Endothelial cell of coronary artery (primary cell): ENCODE data around the gene PPIL4. TPM values are rescaled to one million over a fixed set of nuclear protein-coding genes. Genes with fewer than 3 reads are reported as not detected.

Source experiments
- total RNA-seq: library from RNA; depleted of rRNA; stranded (reverse); fragments of >200 nt; gene quantifications from 2 replicates; pipeline ENCODE4 v1.2.3, GENCODE V29; 2014

PPIL4 gene, protein sequence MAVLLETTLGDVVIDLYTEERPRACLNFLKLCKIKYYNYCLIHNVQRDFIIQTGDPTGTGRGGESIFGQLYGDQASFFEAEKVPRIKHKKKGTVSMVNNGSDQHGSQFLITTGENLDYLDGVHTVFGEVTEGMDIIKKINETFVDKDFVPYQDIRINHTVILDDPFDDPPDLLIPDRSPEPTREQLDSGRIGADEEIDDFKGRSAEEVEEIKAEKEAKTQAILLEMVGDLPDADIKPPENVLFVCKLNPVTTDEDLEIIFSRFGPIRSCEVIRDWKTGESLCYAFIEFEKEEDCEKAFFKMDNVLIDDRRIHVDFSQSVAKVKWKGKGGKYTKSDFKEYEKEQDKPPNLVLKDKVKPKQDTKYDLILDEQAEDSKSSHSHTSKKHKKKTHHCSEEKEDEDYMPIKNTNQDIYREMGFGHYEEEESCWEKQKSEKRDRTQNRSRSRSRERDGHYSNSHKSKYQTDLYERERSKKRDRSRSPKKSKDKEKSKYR
- 25.3 and 25.4 TPM in 2 replicates for total RNA-seq

DNA sequence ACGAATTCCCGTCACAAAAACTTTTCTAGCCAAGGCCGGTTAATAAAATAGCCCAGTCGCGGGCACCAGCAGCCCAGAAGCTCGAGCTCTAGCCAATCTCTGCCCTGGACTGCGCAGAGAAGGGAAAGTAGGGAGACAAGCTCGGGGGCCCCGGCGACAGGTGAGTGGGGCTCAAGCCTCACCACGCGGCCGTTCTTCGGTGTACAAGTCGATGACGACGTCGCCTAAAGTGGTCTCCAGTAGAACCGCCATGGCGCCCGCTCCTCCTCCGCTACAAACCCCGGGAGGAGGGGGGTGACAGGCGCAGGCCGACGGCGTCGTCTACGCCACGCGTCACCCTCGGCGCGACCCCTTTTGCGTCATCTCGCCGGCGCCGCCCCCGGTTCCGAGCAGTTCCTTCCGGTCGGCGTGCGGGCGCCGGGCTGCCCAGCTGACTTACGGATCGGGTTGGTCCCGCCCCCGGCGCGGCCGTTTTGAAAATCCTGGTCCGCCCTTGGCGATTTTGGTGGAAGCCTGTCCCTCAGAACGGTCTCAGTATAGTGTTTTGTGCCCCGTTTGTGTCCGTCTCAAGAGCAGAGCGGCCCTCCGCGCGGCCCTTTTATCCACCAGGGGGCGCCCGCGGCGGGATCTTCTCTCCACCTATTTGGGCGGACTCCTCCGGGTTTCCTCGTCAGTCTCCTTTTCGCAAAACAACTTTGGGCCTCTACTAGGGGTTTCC lies at the start of gene PPIL4:
TSS of gene PPIL4 (minus strand) at position 290 of the 718 bp plus-strand sequence. CDS start at position 252, 38 bp downstream.

DNA sequence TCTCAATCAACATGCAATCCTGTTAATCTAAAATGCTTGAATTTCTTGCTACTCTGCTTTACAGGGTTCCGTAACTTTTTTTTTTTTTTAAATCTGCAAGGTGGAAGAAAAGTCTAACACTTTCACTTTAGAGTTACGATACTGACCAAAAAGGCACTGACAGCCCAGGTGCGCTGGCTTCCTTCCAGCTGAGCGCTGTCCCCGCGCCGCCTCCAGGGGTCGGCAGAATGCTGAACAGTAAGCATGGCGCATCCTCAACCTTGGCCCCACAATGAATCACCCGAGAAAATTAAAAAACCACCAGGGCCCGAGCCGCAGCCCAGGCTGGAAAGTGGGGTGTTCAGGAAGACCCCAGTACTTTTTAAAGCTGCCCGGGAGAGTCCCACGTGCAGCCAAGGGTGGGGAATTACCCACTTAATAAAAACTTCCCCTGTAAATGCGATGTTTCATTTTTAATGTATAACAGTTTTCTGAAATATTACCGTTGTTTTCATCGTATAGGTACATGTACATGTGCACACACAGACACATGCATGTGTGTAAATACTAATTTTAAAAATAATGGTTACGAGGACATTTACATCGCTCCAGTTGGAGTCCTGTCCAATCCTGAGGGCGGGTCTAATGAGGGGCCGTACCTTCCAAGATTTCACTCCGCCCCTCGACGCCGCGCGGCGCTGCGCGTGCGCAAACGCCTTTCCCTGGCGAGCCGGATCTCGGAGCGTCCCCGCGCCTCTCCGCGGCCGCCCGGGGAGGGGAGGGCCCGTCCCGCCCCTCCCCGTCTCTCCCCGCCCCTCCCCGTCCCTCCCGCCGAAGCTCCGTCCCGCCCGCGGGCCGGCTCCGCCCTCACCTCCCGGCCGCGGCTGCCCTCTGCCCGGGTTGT lies 19.9 kb upstream of the PPIL4 start, which contains the start of gene GINM1:
TSS of gene GINM1 (plus strand) at position 849 of the 883 bp plus-strand sequence. CDS start 40 bp downstream, outside the sequence.

DNA sequence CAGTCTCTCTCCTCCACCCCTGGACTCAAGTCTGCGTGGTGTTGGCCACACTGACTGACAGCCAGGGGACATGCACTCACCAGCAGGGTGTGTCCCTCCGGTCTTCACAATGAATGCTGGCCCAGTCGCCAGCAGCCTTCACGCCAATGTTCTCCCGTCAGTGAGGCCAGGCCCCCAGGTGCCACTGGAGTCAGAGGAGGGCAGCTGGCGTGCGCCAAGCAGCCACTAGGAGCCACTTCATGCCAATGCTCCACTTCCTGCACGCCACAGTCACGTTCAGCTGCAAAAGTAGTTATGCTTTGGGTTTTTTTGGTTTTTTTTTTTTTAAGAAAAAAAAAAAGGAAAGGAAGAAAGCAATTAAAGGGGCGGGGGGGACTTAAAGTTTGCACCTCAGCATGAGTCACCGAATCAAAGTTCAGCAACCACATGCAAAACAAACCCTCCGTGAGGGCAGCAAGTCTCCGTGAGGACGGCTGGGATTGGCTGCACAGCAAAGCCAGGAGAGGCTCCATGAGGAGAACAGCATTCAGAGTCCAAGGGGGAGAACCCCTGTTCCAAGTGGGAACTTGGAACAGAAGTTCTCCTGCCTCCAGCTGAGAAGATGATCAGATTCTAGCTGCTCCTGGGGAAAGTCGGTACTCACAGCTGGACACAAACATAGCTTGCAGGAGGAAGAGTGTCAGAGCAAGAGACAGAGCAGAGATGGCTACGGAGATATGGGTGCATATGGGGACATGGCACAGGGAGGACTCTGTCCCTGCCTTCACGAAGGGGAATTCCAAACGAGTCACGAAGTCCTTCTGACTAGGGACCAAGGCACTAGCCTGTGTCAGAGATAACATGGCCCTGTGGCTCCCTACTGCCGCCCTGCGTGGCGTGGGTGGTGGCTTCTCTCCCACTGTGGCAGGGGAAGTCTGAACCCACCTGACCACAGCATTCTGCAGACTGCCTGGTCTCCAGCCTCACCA lies 60.8 kb downstream of the PPIL4 start, which contains the start of gene ZC3H12D:
TSS of gene ZC3H12D (minus strand) at position 282 of the 968 bp plus-strand sequence. CDS start 10,471 bp downstream, outside the sequence.

Other genes with a start within 250 kb of the PPIL4 start
- gene TAB2, start 228.3 kb downstream of the PPIL4 start, total RNA-seq = 13.5 and 22.0 TPM in 2 replicates
- 1.1 and 1.8 TPM in 2 replicates for gene SUMO4, start 145.8 kb downstream of the PPIL4 start, total RNA-seq
- gene ZC3H12D, start 61.0 kb downstream of the PPIL4 start, total RNA-seq = under 0.01 TPM in 2 replicates
- 29.0 and 52.3 TPM in 2 replicates for gene GINM1, start 20.3 kb upstream of the PPIL4 start, total RNA-seq
- 26.7 TPM in 2 replicates for gene KATNA1, start 102.7 kb upstream of the PPIL4 start, total RNA-seq
- gene LATS1, start 172.1 kb upstream of the PPIL4 start, total RNA-seq = 6.2 and 8.9 TPM in 2 replicates
- 20.6 and 23.7 TPM in 2 replicates for gene NUP43, start 200.5 kb upstream of the PPIL4 start, total RNA-seq
- 103 and 120 TPM in 2 replicates for gene PCMT1, start 203.7 kb upstream of the PPIL4 start, total RNA-seq